IMR-90 (cell line): ENCODE results near the gene PLD1. TPM values are rescaled to one million over a fixed set of nuclear protein-coding genes. Genes with fewer than 3 reads are reported as not detected.

Experiments used
- ATAC-seq: fragments of 200-7000 bp; cut with Tn5 transposase; 2 replicates; pipeline ENCODE4 v1.9.1; 2020; ENCODE audit warnings: low read depth, mild to moderate bottlenecking, moderate library complexity
- BruUV-seq: library from RNA; stranded (reverse); fragments of 400-500 nt; replicated peaks from 2 replicates; lab custom pipeline; 2021; lab: Mats Ljungman, UMichigan
- CTCF ChIA-PET: fragments of 300-600 bp; formaldehyde crosslinking; extraction: SDS; loops from one replicate; lab custom pipeline; 2021; ENCODE audit warnings: antibody characterized with exemption; lab: Yijun Ruan, JAX
- POLR2A ChIA-PET: fragments of 300-600 bp; sonication (Branson Sonifier 250); formaldehyde crosslinking; loops from one replicate; lab custom pipeline; 2022; ENCODE audit warnings: antibody characterized with exemption; ENCODE audit not compliant: unreplicated experiment; lab: Charles Lee
- DNase-seq: peaks from one replicate; pipeline ENCODE4 v3.0.0; 2013
- H2AFZ ChIP-seq: replicated peaks from 2 replicates; pipeline ENCODE3; 2013; ENCODE audit warnings: low read length, mild to moderate bottlenecking; ENCODE audit not compliant: poor library complexity
- H2AK5ac ChIP-seq: 2 replicates; pipeline ENCODE4 v1.6.1; 2013; ENCODE audit warnings: low read depth, low read length, inconsistent platforms
- H2AK9ac ChIP-seq: replicated peaks from 2 replicates; pipeline ENCODE3; 2013; ENCODE audit warnings: mild to moderate bottlenecking, low read depth, low read length, moderate library complexity; ENCODE audit not compliant: poor library complexity
- H2BK120ac ChIP-seq: 2 replicates; pipeline ENCODE4 v1.6.1; 2013; ENCODE audit warnings: low read depth, low read length, inconsistent platforms
- H2BK15ac ChIP-seq: 3 replicates; pipeline ENCODE4 v1.6.1; 2013; ENCODE audit warnings: low read depth, low read length, inconsistent platforms
- H2BK20ac ChIP-seq: 2 replicates; pipeline ENCODE4 v1.6.1; 2013; ENCODE audit warnings: low read depth, mild to moderate bottlenecking, inconsistent platforms, low read length, moderate library complexity
- H2BK5ac ChIP-seq: 2 replicates; pipeline ENCODE4 v1.6.1; 2013; ENCODE audit warnings: mild to moderate bottlenecking, low read depth, low read length, inconsistent platforms; ENCODE audit not compliant: poor library complexity, severe bottlenecking
- H3K14ac ChIP-seq: replicated peaks from 2 replicates; pipeline ENCODE4 v1.6.1; 2013; ENCODE audit warnings: low read depth, low read length, inconsistent platforms
- H3K18ac ChIP-seq: 2 replicates; pipeline ENCODE4 v1.6.1; 2013; ENCODE audit warnings: low read depth, low read length, control low read depth
- H3K23ac ChIP-seq: 2 replicates; pipeline ENCODE4 v1.6.1; 2013; ENCODE audit warnings: low read depth, low read length, inconsistent platforms
- H3K27ac ChIP-seq: 2 replicates; pipeline ENCODE4 v1.5.1; 2013; ENCODE audit warnings: mild to moderate bottlenecking, control low read depth, low read length; ENCODE audit not compliant: insufficient read depth
- H3K27me3 ChIP-seq: 2 replicates; pipeline ENCODE4 v1.6.1; 2013; ENCODE audit warnings: low read length; ENCODE audit not compliant: control insufficient read depth, insufficient read depth
- H3K36me3 ChIP-seq: 2 replicates; pipeline ENCODE4 v1.6.1; 2013; ENCODE audit warnings: low read length, mixed read lengths; ENCODE audit not compliant: control insufficient read depth, insufficient read depth
- H3K4ac ChIP-seq: 2 replicates; pipeline ENCODE4 v1.6.1; 2013; ENCODE audit warnings: low read depth, low read length, inconsistent platforms
- H3K4me1 ChIP-seq: 2 replicates; pipeline ENCODE4 v1.6.1; 2013; ENCODE audit warnings: low read length, mixed read lengths; ENCODE audit not compliant: control insufficient read depth, insufficient read depth
- H3K4me2 ChIP-seq: 2 replicates; pipeline ENCODE4 v1.6.1; 2013; ENCODE audit warnings: low read depth, mild to moderate bottlenecking, control low read depth, low read length, moderate library complexity
- H3K4me3 ChIP-seq: 2 replicates; pipeline ENCODE4 v1.5.1; 2013; ENCODE audit warnings: low read depth, mild to moderate bottlenecking, control low read depth, low read length, moderate library complexity; ENCODE audit not compliant: insufficient read depth
- H3K56ac ChIP-seq: 2 replicates; pipeline ENCODE4 v1.6.1; 2013; ENCODE audit warnings: low read length, inconsistent platforms; ENCODE audit not compliant: insufficient read depth; ENCODE audit errors: extremely low read depth
- H3K79me1 ChIP-seq, 2 experiments: 2 replicates each; pipeline ENCODE4 v1.6.1; 2013; ENCODE audit warnings: low read length in 2 of 2, inconsistent platforms in 1 of 2, low read depth in 1 of 2
- H3K9ac ChIP-seq: 2 replicates; pipeline ENCODE4 v1.6.1; 2013; ENCODE audit warnings: low read depth, low read length, control low read depth
- H3K9me1 ChIP-seq: 2 replicates; pipeline ENCODE4 v1.6.1; 2013; ENCODE audit warnings: low read length, inconsistent platforms; ENCODE audit not compliant: insufficient read depth
- H3K9me3 ChIP-seq: 2 replicates; pipeline ENCODE4 v1.6.1; 2013; ENCODE audit warnings: low read length; ENCODE audit not compliant: control insufficient read depth, insufficient read depth
- H4K20me1 ChIP-seq: 2 replicates; pipeline ENCODE4 v1.6.1; 2013; ENCODE audit warnings: low read length, inconsistent platforms; ENCODE audit not compliant: insufficient read depth
- H4K5ac ChIP-seq: 2 replicates; pipeline ENCODE4 v1.6.1; 2013; ENCODE audit warnings: mild to moderate bottlenecking, low read depth, low read length, control low read depth
- H4K8ac ChIP-seq, 2 experiments: 2 replicates each; pipeline ENCODE4 v1.6.1; 2013; ENCODE audit warnings: low read depth in 2 of 2, low read length in 2 of 2, control low read depth in 1 of 2, inconsistent platforms in 1 of 2
- H4K91ac ChIP-seq: 2 replicates; pipeline ENCODE4 v1.6.1; 2013; ENCODE audit warnings: low read depth, low read length, inconsistent platforms; ENCODE audit not compliant: insufficient read depth
- MAFK ChIP-seq: IDR thresholded peaks from 2 replicates; pipeline ENCODE4 v1.6.1; 2012; ENCODE audit warnings: low read depth, low read length, improper control_type of control experiment
- WGBS, 2 experiments: methylation state at CpG; one replicate each; pipeline versions ENCODE4 v1.1.5 to v1.1.7; 2013; ENCODE audit warnings: missing lambda C conversion rate in 2 of 2; ENCODE audit not compliant: insufficient read length in 1 of 2; ENCODE audit errors: extremely low coverage in 2 of 2; 5-methylcytosine and 5-hydroxymethylcytosine counted together
- dilution Hi-C: fragments of 300-500 bp; cut with HindIII; formaldehyde crosslinking; loops from one replicate; pipeline ENCODE4 v1.14.3; 2018; ENCODE audit warnings: low sequenced_read_pairs; ENCODE audit not compliant: unreplicated experiment
- in situ Hi-C: fragments of 300-500 bp; cut with MboI; formaldehyde crosslinking; loops from 3 replicates; pipeline ENCODE4 v1.14.3; 2019; ENCODE audit warnings: low sequenced_read_pairs, inconsistent platforms, mixed read lengths
- intact Hi-C: fragments of 100-400 bp; cut with micrococcal nuclease; formaldehyde crosslinking; loops from 2 replicates; pipeline ENCODE4 v1.10.0; 2022
- polyA plus RNA-seq, 3 experiments: library from polyadenylated mRNA; depleted of rRNA; stranded (reverse); fragments of >200 nt; gene quantifications; 2 replicates each; pipeline ENCODE4 v1.2.3, GENCODE V29; 2012; ENCODE audit warnings: low replicate concordance in 1 of 3
- total RNA-seq: library from RNA; depleted of rRNA; stranded (reverse); fragments of >200 nt; gene quantifications from 2 replicates; pipeline ENCODE4 v1.2.3, GENCODE V29; 2012

Gene PLD1
- total and polyA plus RNA-seq, 2 of the 4 experiments (the other 2 are of a cell fraction): 3.3 to 9.7 TPM

- BruUV-seq: no TSS peak
- dilution Hi-C loops (no loop called here), intact Hi-C loops (no loop called here), in situ Hi-C loops (no loop called here)
- Histone ChIP-seq H3K4me2 (no peak overlapping the region), H2AK5ac (no peak overlapping the region), H3K18ac (no peak overlapping the region), H3K23ac (no peak overlapping the region), H3K14ac (no peak overlapping the region), H3K36me3 (peaks cover 10% of the 10 kb centered on the region), H4K91ac (no peak overlapping the region), H3K4me1 (no peaks in the 10 kb centered on the region), H2AK9ac (no peak overlapping the region), H2BK120ac (no peak overlapping the region), H3K27ac (no peak overlapping the region), H3K56ac (no peak overlapping the region), H3K4ac (no peak overlapping the region), H4K20me1 (no peaks in the 10 kb centered on the region), H2BK20ac (no peak overlapping the region), H3K4me3 (no peak overlapping the region), H2BK15ac (no peak overlapping the region), H3K9ac (no peak overlapping the region), H4K5ac (no peak overlapping the region), H3K27me3 (no peaks in the 10 kb centered on the region), H3K79me1 (no peaks in the 10 kb centered on the region), H2BK5ac (no peak overlapping the region), H2AFZ (no peak overlapping the region), H3K9me1 (no peaks in the 10 kb centered on the region), H4K8ac (no peak overlapping the region), H3K9me3 (no peaks in the 10 kb centered on the region)
- WGBS, 2 experiments: no CpG with 5 or more reads among the region's 1 CpG
- CTCF ChIA-PET: no interaction called here
- ATAC-seq (no peak), DNase-seq (no peak)
- POLR2A ChIA-PET: no interaction called here
- TF ChIP-seq MAFK: no peak
These were observed 156.0 kb downstream of the PLD1 start for GRCh38 chr3:171654326-171654725.
